GM12878 (cell line): ENCODE data around the gene PADI3. TPM values are rescaled to one million over a fixed set of nuclear protein-coding genes. Genes with fewer than 3 reads are reported as not detected.
A peak's percentile ranks its signal among the peaks of the same experiment; 100 is the strongest.

Source experiments
- ATAC-seq: fragments of 200-7000 bp; cut with Tn5 transposase; 3 replicates; pipeline ENCODE4 v1.9.1; 2020; ENCODE audit warnings: mild to moderate bottlenecking, moderate library complexity
- BruUV-seq: library from RNA; stranded (reverse); fragments of 400-500 nt; replicated peaks from 2 replicates; lab custom pipeline; 2021; lab: Mats Ljungman, UMichigan
- CTCF ChIA-PET: fragments of 300-600 bp; sonication (Branson Sonifier 250); formaldehyde crosslinking; extraction: SDS; loops from one replicate; lab custom pipeline; 2021; ENCODE audit warnings: inconsistent platforms; lab: Yijun Ruan, JAX
- POLR2A ChIA-PET: fragments of 350-600 bp; formaldehyde crosslinking; extraction: SDS; loops from one replicate; lab custom pipeline; 2021; ENCODE audit warnings: inconsistent platforms; lab: Charles Lee
- RAD21 ChIA-PET: fragments of 300-600 bp; sonication (Branson Sonifier 250); formaldehyde crosslinking; loops from one replicate; lab custom pipeline; 2023; ENCODE audit warnings: antibody characterized with exemption; ENCODE audit not compliant: unreplicated experiment; lab: Charles Lee
- SMC1A ChIA-PET: fragments of 300-600 bp; sonication (Branson Sonifier 250); formaldehyde crosslinking; loops from one replicate; lab custom pipeline; 2023; ENCODE audit not compliant: unreplicated experiment, uncharacterized antibody; lab: Charles Lee
- DNase-seq: peaks from one replicate; pipeline ENCODE4 v3.0.0-alpha.2; 2011; ENCODE audit warnings: low read depth, low spot score
- FAIRE-seq: peaks from 3 replicates; lab custom pipeline; 2011; peaks lifted over from hg19 to GRCh38; lab: Jason Lieb, UNC
- H2AFZ ChIP-seq: 2 replicates; pipeline ENCODE4 v1.6.0; 2011; ENCODE audit warnings: low read depth, low read length, control low read depth; ENCODE audit not compliant: control insufficient read depth
- H3K27ac ChIP-seq: 2 replicates; pipeline ENCODE4 v1.5.1; 2011; ENCODE audit warnings: control low read depth; ENCODE audit not compliant: control insufficient read depth, insufficient read depth
- H3K27me3 ChIP-seq, 2 experiments: replicated peaks in 1 of 2; 2 replicates each; pipeline versions ENCODE4 v1.6.0 to v1.6.1; 2011; ENCODE audit warnings: low read length in 1 of 2; ENCODE audit not compliant: control insufficient read depth in 2 of 2, insufficient read depth in 2 of 2
- H3K36me3 ChIP-seq, 2 experiments: 2 replicates each; pipeline ENCODE4 v1.5.1; 2011; ENCODE audit warnings: low read length in 1 of 2; ENCODE audit not compliant: control insufficient read depth in 2 of 2, insufficient read depth in 2 of 2
- H3K4me1 ChIP-seq: 2 replicates; pipeline ENCODE4 v1.6.1; 2011; ENCODE audit warnings: mild to moderate bottlenecking, low read length, moderate library complexity, mixed read lengths; ENCODE audit not compliant: control insufficient read depth, insufficient read depth
- H3K4me2 ChIP-seq: 2 replicates; pipeline ENCODE4 v1.6.0; 2011; ENCODE audit warnings: control low read depth; ENCODE audit not compliant: control insufficient read depth, insufficient read depth
- H3K4me3 ChIP-seq: fragments of 200-600 bp; sonication (generic); 2 replicates; pipeline ENCODE4 v1.5.1; 2016
- H3K79me2 ChIP-seq: 2 replicates; pipeline ENCODE4 v1.6.0; 2011; ENCODE audit warnings: low read length; ENCODE audit not compliant: control insufficient read depth, insufficient read depth
- H3K9ac ChIP-seq: 2 replicates; pipeline ENCODE4 v1.8.0; 2011; ENCODE audit warnings: low read length, control low read depth, mixed read lengths; ENCODE audit not compliant: control insufficient read depth, insufficient read depth
- H3K9me3 ChIP-seq: replicated peaks from 3 replicates; pipeline ENCODE4 v1.5.1; 2011; ENCODE audit warnings: mild to moderate bottlenecking, low read length; ENCODE audit not compliant: control insufficient read depth, insufficient read depth
- H4K20me1 ChIP-seq: 2 replicates; pipeline ENCODE4 v1.6.0; 2011; ENCODE audit not compliant: control insufficient read depth, insufficient read depth
- BHLHE40 ChIP-seq, 2 experiments: fragments of 450-650 bp in 1 of 2; IDR thresholded peaks; 2 replicates each; pipeline ENCODE4 v1.6.1; 2011 to 2017; ENCODE audit warnings: low read depth in 2 of 2, borderline replicate concordance in 1 of 2, improper control_type of control experiment in 1 of 2, low read length in 1 of 2, mild to moderate bottlenecking in 1 of 2
- CTCF ChIP-seq, 3 experiments: IDR thresholded peaks in 2 of 3; conservative IDR thresholded peaks in 1 of 3; 2 replicates each; pipeline ENCODE4 v1.5.1; 2011; ENCODE audit warnings: low read depth in 3 of 3, low read length in 3 of 3, mild to moderate bottlenecking in 3 of 3, control low read depth in 2 of 3, moderate library complexity in 2 of 3, inconsistent platforms in 1 of 3, mixed read lengths in 1 of 3; ENCODE audit not compliant: control insufficient read depth in 2 of 3, insufficient read depth in 1 of 3; ENCODE audit errors: extremely low read depth in 1 of 3
- DPF2 ChIP-seq: fragments of 450-650 bp; IDR thresholded peaks from 2 replicates; pipeline ENCODE4 v1.6.1; 2017; ENCODE audit warnings: mild to moderate bottlenecking
- ESRRA ChIP-seq: IDR thresholded peaks from 2 replicates; pipeline ENCODE4 v1.6.1; 2012; ENCODE audit warnings: mild to moderate bottlenecking, low read length, improper control_type of control experiment
- GATAD2B ChIP-seq: fragments of 450-650 bp; conservative IDR thresholded peaks from 2 replicates; pipeline ENCODE4 v1.6.1; 2017; ENCODE audit warnings: low read depth, mild to moderate bottlenecking, moderate library complexity
- JUND ChIP-seq: IDR thresholded peaks from 2 replicates; pipeline ENCODE4 v1.6.1; 2012; ENCODE audit warnings: low read depth, mild to moderate bottlenecking, low read length, improper control_type of control experiment, moderate library complexity
- KLF5 ChIP-seq: fragments of 450-650 bp; IDR thresholded peaks from 2 replicates; pipeline ENCODE4 v1.6.1; 2014; ENCODE audit warnings: mild to moderate bottlenecking; ENCODE audit not compliant: partially characterized antibody
- NR2C2 ChIP-seq: IDR thresholded peaks from 2 replicates; pipeline ENCODE4 v1.6.1; 2011; ENCODE audit warnings: borderline replicate concordance, low read depth; ENCODE audit not compliant: control insufficient read depth, insufficient read length
- PML ChIP-seq: IDR thresholded peaks from 2 replicates; pipeline ENCODE4 v1.6.1; 2012; ENCODE audit warnings: low read length, inconsistent platforms
- POU2F2 ChIP-seq: IDR thresholded peaks from 3 replicates; pipeline ENCODE4 v1.6.1; 2011; ENCODE audit warnings: low read depth, mild to moderate bottlenecking, low read length, borderline replicate concordance
- RAD21 ChIP-seq: IDR thresholded peaks from 2 replicates; pipeline ENCODE4 v1.6.1; 2011; ENCODE audit warnings: mild to moderate bottlenecking, low read depth, low read length, moderate library complexity; ENCODE audit not compliant: insufficient read depth
- REST ChIP-seq: IDR thresholded peaks from 2 replicates; pipeline ENCODE4 v1.6.1; 2012; ENCODE audit warnings: mild to moderate bottlenecking, low read depth, low read length
- SMARCA5 ChIP-seq: fragments of 450-650 bp; IDR thresholded peaks from 2 replicates; pipeline ENCODE4 v1.6.1; 2017; ENCODE audit warnings: mild to moderate bottlenecking
- SMC3 ChIP-seq: IDR thresholded peaks from 2 replicates; pipeline ENCODE4 v1.6.1; 2011; ENCODE audit warnings: low read length, improper control_type of control experiment, borderline replicate concordance
- YY1 ChIP-seq: IDR thresholded peaks from 2 replicates; pipeline ENCODE4 v1.6.1; 2011; ENCODE audit warnings: low read depth, mild to moderate bottlenecking, low read length
- WGBS: methylation state at CpG from one replicate; pipeline ENCODE4 v1.1.6; 2016; ENCODE audit warnings: low lambda C conversion rate; ENCODE audit not compliant: insufficient replicate concordance, insufficient coverage; ENCODE audit errors: missing lambda C conversion rate; 5-methylcytosine and 5-hydroxymethylcytosine counted together
- in situ Hi-C: fragments of 300-500 bp; cut with MboI; formaldehyde crosslinking; loops from 9 replicates; pipeline ENCODE4 v1.14.3; 2018; ENCODE audit warnings: mixed read lengths
- intact Hi-C: fragments of 100-400 bp; cut with micrococcal nuclease; formaldehyde crosslinking; loops from one replicate; pipeline ENCODE4 v1.14.2; 2022; ENCODE audit not compliant: unreplicated experiment
- polyA plus RNA-seq, 11 experiments: library from polyadenylated mRNA; depleted of rRNA in 4 of 11; unstranded in 6 of 11; stranded (reverse) in 5 of 11; fragments of >200 nt; fragmentation: Nextera tagmentation in 4 of 11; fragmentation: Illumina TruSeq in 1 of 11; extraction: Ambion mirVana in 4 of 11; extraction: Trizol in 1 of 11; gene quantifications; 1 replicate in 1 of 11; 2 replicates in 10 of 11; pipeline versions ENCODE4 v1.2.1 to v1.2.3, GENCODE V29; 2011 to 2016; ENCODE audit warnings: inconsistent platforms in 2 of 11, missing spikeins in 2 of 11, low read depth in 1 of 11
- total RNA-seq, 4 experiments: library from RNA; depleted of rRNA in 3 of 4; stranded (reverse); fragments of >200 nt in 3 of 4; fragmentation: Illumina TruSeq in 1 of 4; extraction: Trizol in 1 of 4; gene quantifications; 2 replicates each; pipeline versions ENCODE4 v1.2.1 to v1.2.3, GENCODE V29; 2013 to 2021

Gene PADI3
- total and polyA plus RNA-seq, 10 of the 15 experiments (the other 5 are each of a cell fraction or from before 2014, with no cell fraction given) = 0.01 TPM; not detected in 9

GRCh38 chr1:17236779-17237560 lies 11.9 kb upstream of the PADI3 start:
- peaks cover 0 to 2% of the 10 kb centered on the region in 2 experiments; a peak in 1 of 4 replicates for H3K27me3 ChIP-seq
- TF ChIP-seq CTCF (IDR thresholded peaks at IDR 0.05 in 2 of 3, conservative IDR thresholded peaks at IDR 0.05 in 1 of 3; ENCODE audit: control insufficient read depth in 2 of 3, extremely low read depth in 1 of 3, insufficient read depth in 1 of 3, low read depth in 3 of 3, low read length in 3 of 3) (peak; percentile 78 to 92 (median 82)), SMARCA5 (no peak), JUND (no peak), BHLHE40 (IDR thresholded peaks at IDR 0.05; ENCODE audit: borderline replicate concordance in 1 of 2, low read depth in 2 of 2, low read length in 1 of 2) (peak in 1 of 2 experiments; percentile 13; a peak in 1 of 4 replicates), NR2C2 (no peak), REST (no peak), POU2F2 (peak; percentile 52; the same call in 1 of the 3 replicates), PML (no peak), YY1 (peak; percentile 59), RAD21 (peak; percentile 95), GATAD2B (0 out of 2 replicates have a peak, but pooled peaks have one; percentile 43), KLF5 (peak; percentile 66), SMC3 (peak; percentile 100), DPF2 (peak; percentile 92), ESRRA (no peak)
- ChIA-PET POLR2A (interaction anchor here (1.1 to 2.1 kb wide), 2 partner anchors 95 to 112 kb away, joined by 3 to 5 read pairs; no protein-coding TSS in a partner anchor), RAD21 (interaction anchor here (0.6 to 9.5 kb wide), 14 partner anchors 9 to 285 kb away, joined by 3 to 186 read pairs (median 4); partner anchors contain the start of gene PADI2), CTCF (interaction anchor here (0.6 to 12.7 kb wide), 27 partner anchors 9 to 191 kb away, joined by 3 to 315 read pairs (median 4); partner anchors contain the start of gene PADI2), SMC1A (interaction anchor here (0.6 to 12.3 kb wide), 11 partner anchors 9 to 180 kb away, joined by 3 to 236 read pairs (median 4); partner anchors contain the start of gene PADI2)
- WGBS = 24% methylated on average over 18 of the region's 18 CpGs
- H2AFZ ChIP-seq = no peak overlapping the region
- no TSS peak for BruUV-seq
- no peaks in the 10 kb centered on the region for H4K20me1 ChIP-seq
- H3K9me3 ChIP-seq = no peaks in the 10 kb centered on the region
- intact Hi-C loops (loop anchor here (1.0 to 10.0 kb wide), 3 partner anchors 98 to 178 kb away; no protein-coding TSS in a partner anchor), in situ Hi-C loops (loop anchor here (5.0 to 10.0 kb wide), 3 partner anchors 110 to 292 kb away; no protein-coding TSS in a partner anchor)
- H3K4me2 ChIP-seq = no peak overlapping the region
- H3K79me2 ChIP-seq = no peaks in the 10 kb centered on the region
- FAIRE-seq (peak; percentile 93), ATAC-seq (peak; percentile 93), DNase-seq (peak; percentile 31)
- H3K9ac ChIP-seq = no peak overlapping the region
- no peak overlapping the region for H3K27ac ChIP-seq
- no peaks in the 10 kb centered on the region for H3K36me3 ChIP-seq
- H3K4me1 ChIP-seq = no peaks in the 10 kb centered on the region
- no peak overlapping the region for H3K4me3 ChIP-seq
